CMK (cell line): ENCODE data around the gene CPA4.

Experiments
- DNase-seq: peaks from one replicate; pipeline ENCODE4 v3.0.0-alpha.2; 2010; ENCODE audit warnings: low read depth

Gene CPA4

DNA sequence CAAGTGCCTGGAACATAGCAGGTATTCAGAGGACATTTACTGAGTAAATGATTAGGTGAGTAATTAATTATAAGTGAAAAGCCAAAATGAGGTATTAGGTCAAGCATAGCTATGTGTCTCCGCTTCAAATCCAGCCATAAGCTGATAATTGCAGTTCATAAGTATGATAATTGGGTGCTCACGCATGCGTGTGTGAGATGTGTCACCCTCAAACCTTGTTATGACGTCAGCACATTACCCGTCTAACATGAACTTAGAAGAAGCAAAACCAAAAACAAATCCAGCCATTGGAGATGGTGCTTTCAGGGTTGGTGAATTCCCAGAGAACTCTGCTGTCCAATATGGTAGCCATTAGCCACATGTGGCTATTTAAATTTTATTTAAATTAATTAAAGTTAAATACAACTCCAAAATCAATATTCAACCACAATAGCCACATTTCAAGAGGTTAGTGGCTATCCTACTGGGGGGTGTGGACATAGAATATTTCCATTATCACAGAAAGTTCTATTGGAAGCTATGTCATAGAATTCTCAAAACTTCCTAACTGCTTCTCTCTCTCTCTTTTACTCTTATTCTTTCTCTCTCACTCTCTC is 51.4 kb downstream of the CPA4 start, which contains the start of gene CPA5:
TSS of gene CPA5 (plus strand) at position 546 of the 596 bp plus-strand sequence. CDS start 1,670 bp downstream, outside the sequence.
- DNase-seq, result no peak

GRCh38 chr7:130345136-130345535 is 52.2 kb downstream of the CPA4 start:
- DNase-seq, result no peak

DNA sequence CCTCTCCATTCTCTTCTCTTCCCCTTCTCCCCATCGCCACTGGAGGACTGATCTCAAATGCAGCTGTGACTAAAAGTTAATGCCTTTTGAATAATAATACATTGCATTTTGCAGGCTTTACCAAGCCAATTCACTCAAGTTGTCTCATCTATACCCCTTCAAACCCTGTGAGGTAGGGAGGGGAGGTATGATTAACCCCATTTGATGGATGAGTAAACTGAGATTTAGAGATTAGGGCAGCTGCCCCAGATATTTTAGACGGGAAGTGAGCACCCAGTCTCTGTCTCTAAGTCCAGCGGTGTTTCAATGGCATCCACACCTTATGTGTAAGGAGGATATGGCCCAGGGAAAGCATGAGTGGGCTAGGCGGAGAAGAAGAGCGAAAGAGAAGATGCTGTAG is 52.8 kb downstream of the CPA4 start:
- DNase-seq, result no peak

DNA sequence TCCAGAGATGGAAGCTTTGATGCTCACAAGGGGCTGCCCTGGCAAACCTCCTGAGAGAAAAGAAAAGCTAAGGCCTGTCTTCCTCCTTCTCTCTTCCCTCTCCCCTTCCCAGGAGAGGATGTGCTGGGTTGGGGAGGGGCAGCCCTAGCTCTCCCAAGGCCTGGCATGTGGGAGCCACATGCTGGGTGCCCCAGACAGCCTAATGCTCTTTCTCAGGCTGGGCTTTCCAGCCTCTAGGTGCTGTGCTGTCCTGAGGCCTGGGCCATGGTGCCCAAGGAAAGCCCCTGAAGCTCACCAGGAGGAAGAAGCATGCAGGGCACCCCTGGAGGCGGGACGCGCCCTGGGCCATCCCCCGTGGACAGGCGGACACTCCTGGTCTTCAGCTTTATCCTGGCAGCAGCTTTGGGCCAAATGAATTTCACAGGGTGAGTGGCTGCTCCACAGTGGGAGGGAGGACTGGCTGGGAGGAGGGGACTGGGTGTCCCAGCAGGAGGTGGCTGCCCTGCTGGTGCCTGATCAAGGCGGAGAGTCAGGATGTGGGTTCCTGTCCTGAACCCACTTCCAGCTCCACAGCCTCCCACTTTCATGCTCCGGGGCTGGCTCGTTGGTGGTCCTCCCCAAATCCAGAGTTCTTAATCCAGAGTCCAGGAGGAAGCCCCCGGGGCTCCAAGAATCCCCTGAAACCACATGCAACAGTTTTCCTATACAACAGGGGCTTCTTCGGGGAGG is 53.4 kb downstream of the CPA4 start:
- no peak for DNase-seq

DNA sequence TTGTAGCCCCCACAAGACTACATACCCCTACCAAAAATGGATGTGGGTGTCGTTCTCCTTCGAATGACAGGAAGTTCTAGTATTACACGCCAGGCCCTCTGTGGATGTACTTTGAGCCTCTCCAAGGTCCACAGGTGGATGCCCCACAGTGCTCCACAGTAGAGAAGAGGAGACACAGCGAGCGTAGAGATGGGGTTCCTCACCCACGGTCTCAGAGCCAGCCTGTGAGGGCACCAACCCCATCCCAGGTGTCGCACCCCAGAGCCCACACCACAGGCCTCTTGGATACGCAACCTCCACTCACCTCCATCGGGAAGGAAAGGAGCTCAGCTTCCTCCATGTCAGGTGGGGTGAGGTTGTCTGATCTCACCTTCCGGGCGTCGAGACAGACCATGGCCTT is 54.0 kb downstream of the CPA4 start:
- no peak for DNase-seq

GRCh38 chr7:130349911-130350782 is 57.2 kb downstream of the CPA4 start:
- no peak for DNase-seq

DNA sequence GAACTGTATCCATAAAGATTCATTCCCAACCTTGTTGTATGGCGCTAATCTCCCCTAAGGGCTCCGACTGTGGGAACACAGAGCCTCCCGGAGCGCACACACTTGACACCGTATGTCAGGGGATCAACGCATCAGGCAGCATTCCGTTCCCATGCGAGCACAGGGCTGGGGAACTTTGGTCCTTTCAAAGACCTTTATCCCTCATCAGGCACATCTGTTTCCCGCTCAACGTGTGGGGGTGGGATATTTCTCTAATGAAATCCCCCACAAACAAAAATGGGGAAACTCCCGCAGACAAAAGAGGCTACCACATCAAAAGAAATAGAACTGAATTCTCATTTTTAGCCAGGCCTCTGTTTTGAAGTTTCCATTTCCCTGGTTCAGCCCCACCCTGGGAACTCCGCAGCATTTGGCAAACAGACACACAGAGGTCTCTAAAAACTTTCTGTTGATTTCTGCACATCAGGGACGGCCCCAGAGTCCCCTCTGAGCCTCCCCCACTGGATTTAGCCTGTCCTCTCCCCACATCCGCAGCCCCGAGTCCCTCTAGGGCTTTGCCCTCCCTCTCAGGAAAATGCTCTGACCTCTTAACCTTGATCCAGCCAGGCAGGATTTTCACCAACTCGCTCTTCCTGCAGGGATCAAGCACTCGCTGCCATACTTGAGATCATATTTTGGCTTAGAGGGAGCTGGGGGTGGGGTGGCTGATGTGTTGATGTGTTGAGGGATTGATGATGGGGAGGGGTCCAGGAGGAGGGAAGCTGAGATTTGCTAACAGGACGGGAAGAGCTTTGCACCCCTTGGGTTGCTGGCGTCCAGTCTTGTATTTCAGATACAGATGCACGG is 58.2 kb downstream of the CPA4 start:
- no peak for DNase-seq

GRCh38 chr7:130351791-130352090 is 58.8 kb downstream of the CPA4 start:
- no peak for DNase-seq

DNA sequence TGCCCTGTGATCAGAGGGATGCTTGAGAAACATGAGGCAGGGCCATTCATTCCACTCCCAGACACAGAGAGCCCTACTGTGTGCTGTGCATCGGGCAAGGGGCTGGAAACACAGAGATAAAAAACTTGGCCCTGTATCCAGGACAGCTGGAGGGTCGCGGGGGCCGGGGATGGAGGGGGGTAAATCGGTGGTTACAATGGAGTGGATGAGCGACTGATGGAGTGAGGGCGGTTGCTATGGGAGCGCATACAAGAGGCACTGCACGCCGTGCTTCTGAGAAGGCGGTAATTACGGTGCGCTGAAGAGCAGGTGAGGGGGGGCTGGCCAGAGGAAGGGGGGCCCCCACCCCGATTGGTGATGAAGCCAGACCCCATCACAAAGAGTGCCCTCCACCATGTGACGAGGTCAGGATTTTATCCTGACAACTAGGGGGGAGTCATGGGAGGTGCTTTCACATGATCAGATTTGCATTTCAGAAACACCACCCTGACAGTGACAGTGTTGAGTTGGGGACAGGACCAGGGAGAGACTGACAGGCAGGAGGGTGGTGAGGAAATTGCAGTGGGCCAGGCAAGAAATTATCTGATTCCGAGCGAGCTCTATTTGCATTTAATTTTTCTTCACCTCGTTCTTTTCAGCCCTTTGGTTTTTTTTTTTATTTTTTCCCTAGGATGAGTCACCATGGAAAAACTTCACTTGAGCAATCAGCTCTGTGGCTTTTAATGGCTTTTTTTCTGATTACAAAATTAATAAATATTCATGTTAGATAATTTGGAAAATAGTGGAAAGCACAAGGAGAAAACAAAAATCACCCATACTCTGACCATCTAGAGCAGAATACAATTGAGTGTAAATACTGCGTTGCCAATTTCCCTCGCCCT is 59.5 kb downstream of the CPA4 start:
- DNase-seq, result no peak

DNA sequence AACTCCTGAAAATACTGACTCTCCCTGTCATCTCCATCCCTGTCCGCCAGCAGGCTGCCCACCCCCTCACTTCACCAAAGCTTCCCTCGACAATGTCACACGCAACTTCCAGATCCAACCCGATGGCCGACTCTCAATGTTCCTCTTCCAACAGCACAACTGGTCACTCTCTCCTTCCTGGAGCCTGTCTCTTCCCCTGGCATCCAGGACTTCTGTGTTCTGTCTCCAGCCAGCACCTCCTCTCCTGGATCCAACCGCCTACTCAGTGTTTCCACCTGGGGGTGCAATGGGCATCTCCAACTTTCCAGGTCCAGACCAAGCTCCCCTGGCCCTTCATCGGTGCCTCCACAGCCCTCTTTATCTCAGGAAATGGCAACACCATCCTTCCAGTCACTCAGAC is 60.2 kb downstream of the CPA4 start:
- no peak for DNase-seq

DNA sequence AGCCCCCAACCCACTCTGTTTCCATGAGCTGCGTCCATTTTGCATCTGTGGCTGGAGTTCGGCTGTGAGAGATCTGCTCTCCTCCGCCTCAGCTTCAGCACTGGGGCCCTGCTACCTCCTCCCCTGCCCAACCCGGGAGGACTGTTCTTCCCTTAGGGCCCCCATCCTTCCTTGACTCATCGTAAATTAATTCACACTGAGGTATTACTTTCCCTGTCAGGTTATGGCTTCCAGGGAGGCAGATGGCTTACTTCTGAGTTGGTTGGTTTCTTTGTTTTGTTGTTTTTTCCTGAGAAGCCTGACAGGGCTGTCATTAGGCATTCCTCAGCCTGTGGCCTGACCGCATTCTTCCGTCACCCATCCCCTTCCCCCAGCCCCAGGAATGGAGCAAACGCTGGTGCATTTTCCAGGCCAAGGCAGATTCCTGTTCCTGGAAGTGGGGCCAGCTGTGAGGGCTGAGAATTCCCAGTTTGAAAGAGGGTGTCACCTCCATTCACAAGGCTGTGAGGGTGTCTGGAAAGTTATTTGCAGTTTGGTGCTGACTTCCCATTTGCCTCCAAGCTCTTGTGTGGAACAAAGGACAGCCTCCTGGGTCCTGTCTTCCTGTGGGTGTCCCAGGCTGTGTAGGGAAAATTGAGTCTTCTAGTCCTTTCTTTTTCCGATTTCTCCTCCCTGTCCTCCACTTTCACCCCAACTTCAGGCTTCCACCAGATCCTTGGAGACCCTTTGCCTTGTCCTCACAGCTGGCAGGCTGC is 63.3 kb downstream of the CPA4 start:
- DNase-seq, result no peak

- DNase-seq, result no peak
Observed at GRCh38 chr7:130356876-130357611, 64.1 kb downstream of the CPA4 start.

GRCh38 chr7:130358471-130358870 is 65.5 kb downstream of the CPA4 start:
- DNase-seq, result no peak

- DNase-seq, result no peak
Observed at GRCh38 chr7:130359276-130359857, 66.4 kb downstream of the CPA4 start.

DNA sequence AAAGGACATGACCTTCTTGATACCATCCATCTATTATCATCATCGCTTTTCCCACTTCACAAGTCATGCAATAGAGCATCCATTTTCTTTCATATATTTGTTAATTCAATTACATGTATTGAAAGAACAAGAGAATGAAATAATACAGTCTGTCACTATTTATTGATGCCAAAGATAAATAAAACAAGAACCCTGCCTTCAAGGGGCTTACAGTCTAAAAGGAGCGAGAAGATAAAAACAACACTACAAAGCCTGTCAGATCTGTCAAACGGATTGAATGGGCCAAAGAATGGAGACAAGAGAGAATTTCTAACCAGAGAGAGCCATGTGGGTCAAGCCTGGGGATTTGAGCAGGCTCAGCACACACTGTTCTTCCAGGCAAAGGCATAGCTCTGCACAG is 67.6 kb downstream of the CPA4 start:
- no peak for DNase-seq

DNA sequence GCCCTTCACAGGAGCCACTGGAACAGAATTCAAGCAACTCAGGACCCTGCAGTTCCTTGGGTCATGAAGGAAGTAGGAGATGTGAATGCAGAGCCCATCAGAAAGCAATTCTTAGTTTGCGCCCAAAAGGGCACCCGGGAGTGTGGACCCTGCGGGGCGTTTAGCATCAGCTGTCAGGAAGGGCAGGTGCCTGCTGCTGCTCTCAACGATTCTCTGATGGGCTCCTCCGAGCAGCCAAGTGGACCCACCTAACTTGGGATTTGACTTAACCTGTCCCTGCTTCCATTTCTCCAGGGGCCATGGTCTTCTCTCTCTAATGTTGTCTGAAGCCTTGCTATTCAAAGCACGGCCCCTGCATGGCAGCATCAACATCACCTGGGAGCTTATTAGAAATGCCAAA is 68.7 kb downstream of the CPA4 start:
- no peak for DNase-seq

DNA sequence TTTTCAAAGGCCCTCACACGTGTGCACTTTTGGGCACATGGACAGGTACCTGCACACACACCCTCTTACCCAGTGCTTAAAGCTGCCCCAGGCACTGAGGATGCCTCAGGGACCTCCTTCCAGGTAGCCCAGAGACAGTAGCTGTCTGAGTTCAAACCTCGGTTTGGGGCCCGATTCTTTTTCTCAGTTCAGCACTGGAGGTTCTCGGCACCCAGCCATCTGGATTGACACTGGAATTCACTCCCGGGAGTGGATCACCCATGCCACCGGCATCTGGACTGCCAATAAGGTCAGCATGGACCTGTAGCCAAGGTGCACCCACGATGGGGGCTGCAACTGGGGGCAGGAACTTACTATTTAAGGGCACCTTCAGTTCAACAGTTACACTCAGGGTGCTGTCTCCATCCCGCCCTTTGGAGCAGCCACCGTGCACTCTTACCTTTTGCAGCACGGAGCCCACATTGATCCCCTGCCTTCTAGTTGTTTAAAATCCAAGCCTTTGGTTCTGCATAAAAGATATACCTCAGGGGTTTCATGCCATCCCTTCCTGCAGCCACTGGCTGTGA is 69.4 kb downstream of the CPA4 start:
- DNase-seq, result no peak

DNA sequence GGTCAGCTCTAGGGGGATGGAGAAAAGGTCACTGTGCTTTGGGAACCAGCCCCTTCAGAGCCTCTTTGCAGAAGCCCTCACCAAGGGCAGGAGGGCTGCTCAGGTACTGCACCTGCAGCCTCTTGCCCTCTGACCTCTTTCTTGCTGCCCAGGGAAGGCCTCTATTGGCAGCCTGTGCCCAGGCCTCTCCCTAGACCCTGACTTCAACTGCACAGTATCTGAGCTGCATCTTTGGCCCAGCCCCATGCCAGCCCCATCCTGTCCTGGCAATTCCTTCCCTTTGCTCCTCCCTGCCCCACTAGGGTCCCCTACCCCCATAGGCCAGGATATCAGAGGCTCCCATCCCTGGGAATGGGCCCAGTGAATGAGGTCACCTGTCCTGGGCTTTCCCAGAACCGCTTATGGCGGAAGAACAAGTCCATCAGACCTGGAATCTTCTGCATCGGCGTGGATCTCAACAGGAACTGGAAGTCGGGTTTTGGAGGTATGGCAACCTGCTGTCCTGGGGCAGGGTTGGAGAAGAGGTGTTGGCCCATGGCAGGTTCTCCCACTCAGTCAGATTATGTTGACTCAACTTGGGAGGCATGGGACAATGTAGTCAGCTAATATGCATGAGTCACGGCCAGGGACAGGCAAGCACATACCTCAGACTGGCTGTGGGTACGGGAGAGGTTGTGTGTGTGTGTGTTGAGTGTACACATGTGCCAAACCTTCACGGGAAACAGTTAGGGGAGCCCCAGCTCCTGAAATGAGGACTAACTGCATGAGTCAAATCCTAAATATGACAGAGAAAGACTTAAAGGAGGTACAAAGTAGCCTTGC is 70.3 kb downstream of the CPA4 start:
- DNase-seq, result no peak
